HEK293 (cell line): Measurements from ENCODE around the gene SESN1.
A peak's percentile ranks its signal among the peaks of the same experiment; 100 is the strongest.

Experiments
- CTCF ChIA-PET: fragments of 350-600 bp; formaldehyde crosslinking; extraction: SDS; loops from one replicate; lab custom pipeline; 2021; ENCODE audit warnings: antibody characterized with exemption; lab: Yijun Ruan, JAX
- POLR2A ChIA-PET: fragments of 300-600 bp; formaldehyde crosslinking; extraction: SDS; loops from one replicate; lab custom pipeline; 2020; ENCODE audit warnings: antibody characterized with exemption, inconsistent platforms; lab: Yijun Ruan, JAX
- H3K27ac ChIP-seq: fragments of 200-500 bp; sonication (Bioruptor generic); 2 replicates; pipeline ENCODE4 v1.5.1; 2014; ENCODE audit warnings: low read depth, low read length, control low read depth, inconsistent platforms; ENCODE audit errors: extremely low read depth
- H3K36me3 ChIP-seq, 2 experiments: fragments of 200-500 bp in 1 of 2; sonication (Bioruptor generic) in 1 of 2; 1 replicate in 1 of 2; 2 replicates in 1 of 2; pipeline ENCODE4 v1.5.1; 2014 to 2017; ENCODE audit warnings: inconsistent platforms in 2 of 2, low read length in 2 of 2; ENCODE audit not compliant: control insufficient read depth in 2 of 2, insufficient read depth in 1 of 2
- H3K4me1 ChIP-seq: fragments of 200-500 bp; sonication (Bioruptor generic); 2 replicates; pipeline ENCODE4 v1.5.1; 2014; ENCODE audit warnings: mild to moderate bottlenecking, low read length, inconsistent platforms; ENCODE audit not compliant: control insufficient read depth, insufficient read depth
- H3K4me3 ChIP-seq: 2 replicates; pipeline ENCODE4 v1.5.1; 2011; ENCODE audit warnings: low read depth, mild to moderate bottlenecking, control low read depth, low read length, moderate library complexity
- H3K9me3 ChIP-seq: fragments of 200-500 bp; sonication (Bioruptor generic); 2 replicates; pipeline ENCODE4 v1.5.1; 2014; ENCODE audit warnings: low read depth, low read length, inconsistent platforms; ENCODE audit not compliant: control insufficient read depth, insufficient read depth
- PRDM4 ChIP-seq: fragments of 450-650 bp; formaldehyde crosslinking; IDR thresholded peaks from 2 replicates; pipeline ENCODE4 v1.5.1; 2017; ENCODE audit warnings: missing biosample characterization, missing genetic modification characterization
- SETDB1 ChIP-seq: IDR thresholded peaks from one replicate; pipeline ENCODE4 v1.6.1; 2017; ENCODE audit warnings: mild to moderate bottlenecking, low read length, moderate library complexity, mixed read lengths; ENCODE audit not compliant: insufficient read length
- SP3 ChIP-seq: fragments of 450-650 bp; formaldehyde crosslinking; IDR thresholded peaks from 2 replicates; pipeline ENCODE4 v1.5.1; 2016; ENCODE audit warnings: missing biosample characterization, missing genetic modification characterization
- SP7 ChIP-seq: fragments of 450-650 bp; formaldehyde crosslinking; IDR thresholded peaks from 2 replicates; pipeline ENCODE4 v1.5.1; 2016; ENCODE audit warnings: missing biosample characterization, missing genetic modification characterization
- TCF7L2 ChIP-seq: IDR thresholded peaks from 2 replicates; pipeline ENCODE4 v1.6.1; 2011; ENCODE audit warnings: low read depth, mild to moderate bottlenecking, inconsistent platforms, low read length, moderate library complexity, borderline replicate concordance
- TRIM28 ChIP-seq: IDR thresholded peaks from 2 replicates; pipeline ENCODE4 v1.6.1; 2011; ENCODE audit warnings: low read length, control low read depth, borderline replicate concordance
- ZBTB44 ChIP-seq: fragments of 450-650 bp; IDR thresholded peaks from 2 replicates; pipeline ENCODE4 v1.5.1; 2018; ENCODE audit warnings: missing biosample characterization, mild to moderate bottlenecking, missing genetic modification characterization
- ZBTB48 ChIP-seq: fragments of 450-650 bp; formaldehyde crosslinking; IDR thresholded peaks from 2 replicates; pipeline ENCODE4 v1.5.1; 2016; ENCODE audit warnings: missing biosample characterization, missing genetic modification characterization
- ZBTB7A ChIP-seq: fragments of 450-650 bp; formaldehyde crosslinking; IDR thresholded peaks from 2 replicates; pipeline ENCODE4 v1.5.1; 2016; ENCODE audit warnings: low read depth, missing biosample characterization, missing genetic modification characterization
- ZFP37 ChIP-seq: fragments of 450-650 bp; formaldehyde crosslinking; IDR thresholded peaks from 2 replicates; pipeline ENCODE4 v1.5.1; 2016; ENCODE audit warnings: missing biosample characterization, missing genetic modification characterization
- ZNF138 ChIP-seq: fragments of 450-650 bp; formaldehyde crosslinking; IDR thresholded peaks from 2 replicates; pipeline ENCODE4 v1.5.1; 2016; ENCODE audit warnings: missing biosample characterization, missing genetic modification characterization, borderline replicate concordance
- ZNF155 ChIP-seq: fragments of 450-650 bp; formaldehyde crosslinking; IDR thresholded peaks from 2 replicates; pipeline ENCODE4 v1.5.1; 2016; ENCODE audit warnings: missing biosample characterization, missing genetic modification characterization
- ZNF211 ChIP-seq: fragments of 450-650 bp; formaldehyde crosslinking; IDR thresholded peaks from 2 replicates; pipeline ENCODE4 v1.5.1; 2016; ENCODE audit warnings: low read depth, missing biosample characterization, missing genetic modification characterization
- ZNF274 ChIP-seq, 2 experiments: fragments of 200-500 bp in 1 of 2; fragments of 450-650 bp in 1 of 2; sonication (Bioruptor generic) in 1 of 2; formaldehyde crosslinking in 1 of 2; IDR thresholded peaks; 2 replicates each; pipeline versions ENCODE4 v1.5.1 to v1.6.1; 2014 to 2016; ENCODE audit warnings: borderline replicate concordance in 1 of 2, inconsistent platforms in 1 of 2, low read length in 1 of 2, missing biosample characterization in 1 of 2, missing genetic modification characterization in 1 of 2
- ZNF335 ChIP-seq: fragments of 450-650 bp; formaldehyde crosslinking; conservative IDR thresholded peaks from 2 replicates; pipeline ENCODE4 v1.5.1; 2016; ENCODE audit warnings: missing biosample characterization, missing genetic modification characterization
- ZNF48 ChIP-seq: fragments of 450-650 bp; formaldehyde crosslinking; IDR thresholded peaks from 2 replicates; pipeline ENCODE4 v1.5.1; 2016; ENCODE audit warnings: missing biosample characterization, missing genetic modification characterization
- ZNF521 ChIP-seq: fragments of 450-650 bp; formaldehyde crosslinking; IDR thresholded peaks from 2 replicates; pipeline ENCODE4 v1.5.1; 2017; ENCODE audit warnings: missing biosample characterization, mild to moderate bottlenecking, missing genetic modification characterization
- ZNF645 ChIP-seq: fragments of 450-650 bp; formaldehyde crosslinking; IDR thresholded peaks from 2 replicates; pipeline ENCODE4; 2016; ENCODE audit warnings: missing biosample characterization, missing genetic modification characterization
- ZNF692 ChIP-seq: fragments of 450-650 bp; formaldehyde crosslinking; IDR thresholded peaks from 2 replicates; pipeline ENCODE4 v1.5.1; 2016; ENCODE audit warnings: missing biosample characterization, missing genetic modification characterization
- ZNF76 ChIP-seq: fragments of 450-650 bp; formaldehyde crosslinking; IDR thresholded peaks from 2 replicates; pipeline ENCODE4; 2016; ENCODE audit warnings: low read depth, missing biosample characterization, missing genetic modification characterization, borderline replicate concordance
- ZNF785 ChIP-seq: fragments of 450-650 bp; formaldehyde crosslinking; IDR thresholded peaks from 2 replicates; pipeline ENCODE4 v1.5.1; 2016; ENCODE audit warnings: missing biosample characterization, missing genetic modification characterization
- TF ChIP-seq, protein P1 (sequence below): fragments of 450-650 bp; formaldehyde crosslinking; IDR thresholded peaks from 2 replicates; pipeline ENCODE4 v1.5.1; 2017; ENCODE audit warnings: missing biosample characterization, missing genetic modification characterization

The SESN1 gene

GRCh38 chr6:109091314-109092024 is 3.2 kb downstream of the SESN1 start (continued):
- TF ChIP-seq ZNF645 (tag by site-specific recombination), result no peak
- no peak for TF ChIP-seq TCF7L2
- TF ChIP-seq ZFP37 (tag by site-specific recombination), result no peak
- no peak for TF ChIP-seq ZNF211 (tag by site-specific recombination)
- TF ChIP-seq ZNF48 (tag by site-specific recombination), result no peak
- TF ChIP-seq ZNF521, result no peak
- no peak for TF ChIP-seq ZNF138

DNA sequence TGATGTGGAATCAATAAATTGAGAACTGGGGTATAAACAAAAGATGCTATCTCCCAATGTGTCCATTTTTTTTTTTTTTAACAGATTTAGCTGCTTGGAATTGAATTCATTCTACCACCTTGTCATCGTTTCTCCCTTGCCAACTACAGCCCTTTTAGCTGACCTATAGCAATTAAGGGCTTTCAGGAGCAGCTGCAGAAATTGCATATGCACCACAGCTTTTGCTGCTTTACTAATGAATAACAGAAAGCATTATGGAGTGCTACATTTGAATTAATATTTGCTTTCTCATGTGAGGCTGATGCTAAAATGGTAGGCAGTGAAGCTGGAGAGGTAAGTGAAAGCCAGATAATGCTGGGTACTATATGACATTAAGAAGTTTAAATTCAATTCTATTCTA is 5.7 kb downstream of the SESN1 start:
- POLR2A ChIA-PET, result interaction anchor here (0.9 kb wide), 1 partner anchor 250 kb away, joined by 4 read pairs; no protein-coding TSS in a partner anchor
- Histone ChIP-seq H3K9me3 (no peaks in the 10 kb centered on the region), H3K27ac (no peak overlapping the region), H3K4me1 (peaks cover 10% of the 10 kb centered on the region), H3K36me3 (no peaks in the 10 kb centered on the region), H3K4me3 (no peak overlapping the region)
- TF ChIP-seq SETDB1, result no peak
- peak; percentile 72 for TF ChIP-seq ZBTB44 (tag by site-specific recombination)
- TF ChIP-seq ZNF155, result no peak
- no peak for TF ChIP-seq ZBTB48 (tag by site-specific recombination)
- CTCF ChIA-PET, result interaction anchor here (0.7 to 1.3 kb wide), 2 partner anchors 16 to 1269 kb away, joined by 3 to 6 read pairs; no protein-coding TSS in a partner anchor

DNA sequence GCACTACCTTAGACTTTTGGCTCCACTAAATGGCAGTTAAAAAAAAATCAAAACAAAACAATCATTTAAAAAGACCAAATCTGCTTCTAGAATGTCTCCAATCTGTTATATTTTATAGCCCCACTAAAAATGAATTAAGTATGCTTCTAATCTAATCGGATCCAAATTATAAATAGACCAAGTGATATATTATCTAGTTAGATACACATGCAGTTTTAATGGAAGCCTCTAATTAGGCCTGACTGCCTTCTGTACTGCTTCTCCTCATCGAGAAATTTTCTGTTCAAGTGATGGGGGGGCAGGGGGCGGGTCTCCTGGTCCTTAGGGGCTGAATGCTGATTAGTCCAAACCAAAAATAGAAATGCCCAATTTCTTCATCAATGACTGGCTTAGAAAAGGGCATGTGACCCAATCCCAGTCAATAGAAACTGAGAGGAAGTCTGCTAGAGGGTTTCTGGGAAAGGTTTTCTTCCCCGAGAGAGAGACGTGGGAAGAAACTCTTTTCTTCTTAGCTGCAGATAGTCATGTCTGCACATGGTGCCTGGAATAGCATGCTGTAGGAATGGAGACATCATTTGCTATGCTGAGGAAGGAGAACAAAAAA is 6.9 kb downstream of the SESN1 start:
- Histone ChIP-seq H3K4me3 (no peak overlapping the region), H3K36me3 (no peaks in the 10 kb centered on the region), H3K27ac (no peak overlapping the region), H3K4me1 (peaks cover 10% of the 10 kb centered on the region), H3K9me3 (no peaks in the 10 kb centered on the region)
- CTCF ChIA-PET, result interaction anchor here (0.7 to 1.1 kb wide), 2 partner anchors 12 to 25 kb away, joined by 4 read pairs; no protein-coding TSS in a partner anchor
- POLR2A ChIA-PET, result no interaction called here
- no peak for TF ChIP-seq ZBTB7A (tag by site-specific recombination)
- peak; percentile 20 for TF ChIP-seq SETDB1
- peak; percentile 39; the same call in 1 of the 2 replicates for TF ChIP-seq SP3 (tag by site-specific recombination)
- TF ChIP-seq ZNF274 (IDR thresholded peaks at IDR 0.05; ENCODE audit: low read length), result no peak
- TF ChIP-seq ZNF274 (tag by site-specific recombination; IDR thresholded peaks at IDR 0.05; ENCODE audit: borderline replicate concordance), result no peak
- TF ChIP-seq PRDM4 (tag by site-specific recombination), result peak; percentile 82
- TF ChIP-seq, protein P1, sequence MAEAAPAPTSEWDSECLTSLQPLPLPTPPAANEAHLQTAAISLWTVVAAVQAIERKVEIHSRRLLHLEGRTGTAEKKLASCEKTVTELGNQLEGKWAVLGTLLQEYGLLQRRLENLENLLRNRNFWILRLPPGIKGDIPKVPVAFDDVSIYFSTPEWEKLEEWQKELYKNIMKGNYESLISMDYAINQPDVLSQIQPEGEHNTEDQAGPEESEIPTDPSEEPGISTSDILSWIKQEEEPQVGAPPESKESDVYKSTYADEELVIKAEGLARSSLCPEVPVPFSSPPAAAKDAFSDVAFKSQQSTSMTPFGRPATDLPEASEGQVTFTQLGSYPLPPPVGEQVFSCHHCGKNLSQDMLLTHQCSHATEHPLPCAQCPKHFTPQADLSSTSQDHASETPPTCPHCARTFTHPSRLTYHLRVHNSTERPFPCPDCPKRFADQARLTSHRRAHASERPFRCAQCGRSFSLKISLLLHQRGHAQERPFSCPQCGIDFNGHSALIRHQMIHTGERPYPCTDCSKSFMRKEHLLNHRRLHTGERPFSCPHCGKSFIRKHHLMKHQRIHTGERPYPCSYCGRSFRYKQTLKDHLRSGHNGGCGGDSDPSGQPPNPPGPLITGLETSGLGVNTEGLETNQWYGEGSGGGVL, result no peak
- TF ChIP-seq ZNF692 (tag by site-specific recombination), result no peak
- TF ChIP-seq ZNF785 (tag by site-specific recombination), result no peak
- peak; percentile 37; the same call in 1 of the 2 replicates for TF ChIP-seq SP7
- no peak for TF ChIP-seq ZNF76 (tag by site-specific recombination)
- TF ChIP-seq TRIM28, result no peak
- TF ChIP-seq ZNF335 (tag by site-specific recombination), result peak; percentile 54
